Stomach (tissue), 9 donors: ENCODE measurements around the gene FREM2. TPM values are rescaled to one million over a fixed set of nuclear protein-coding genes. Genes with fewer than 3 reads are reported as not detected.
A peak's percentile ranks its signal among the peaks of the same experiment; 100 is the strongest.

Experiments
- DNase-seq, 2 donors: peaks; one replicate each; pipeline versions ENCODE4 v3.0.0 to v3.0.0-alpha.2; 2013 to 2019
- H3K27ac ChIP-seq, 5 donors: fragments of 200-600 bp in 4 of 5; sonication (generic) in 4 of 5; one replicate each; pipeline ENCODE4 v1.5.1; 2013 to 2019; ENCODE audit warnings: mild to moderate bottlenecking in 1 of 5, moderate library complexity in 1 of 5
- H3K27me3 ChIP-seq, 3 donors: fragments of 200-600 bp; sonication (generic); one replicate each; pipeline ENCODE4 v1.5.1; 2017 to 2019; ENCODE audit warnings: mixed run types in 1 of 3
- H3K36me3 ChIP-seq, 4 donors: fragments of 200-600 bp; sonication (generic); 1 replicate in 3 of 4; 2 replicates in 1 of 4; pipeline ENCODE4 v1.5.1; 2016 to 2019
- H3K4me1 ChIP-seq, 4 donors: fragments of 200-600 bp; sonication (generic); one replicate each; pipeline ENCODE4 v1.5.1; 2016 to 2019
- H3K4me3 ChIP-seq, 4 donors: fragments of 200-600 bp; sonication (generic) in 3 of 4; one replicate each; pipeline ENCODE4 v1.5.1; 2016 to 2019; ENCODE audit warnings: mild to moderate bottlenecking in 1 of 4
- H3K9me3 ChIP-seq, 4 donors: fragments of 200-600 bp; sonication (generic); one replicate each; pipeline ENCODE4 v1.5.1; 2016 to 2019
- CTCF ChIP-seq, 7 experiments: fragments of 450-650 bp in 4 of 7; fragments of 200-600 bp in 3 of 7; sonication (generic) in 3 of 7; IDR thresholded peaks; one replicate each; pipeline ENCODE4 v1.5.1; 2016 to 2019; ENCODE audit warnings: antibody characterized with exemption in 7 of 7, control low read depth in 2 of 7, mild to moderate bottlenecking in 1 of 7
- EP300 ChIP-seq: sonication (generic); formaldehyde crosslinking; IDR thresholded peaks from one replicate; pipeline ENCODE4 v1.6.1; 2017; ENCODE audit warnings: antibody characterized with exemption
- POLR2A ChIP-seq, 4 donors: fragments of 450-650 bp; IDR thresholded peaks; one replicate each; pipeline ENCODE4 v1.6.1; 2016; ENCODE audit warnings: antibody characterized with exemption in 4 of 4, control low read depth in 2 of 4, mild to moderate bottlenecking in 1 of 4, moderate library complexity in 1 of 4
- POLR2AphosphoS5 ChIP-seq, 3 donors: sonication (generic); formaldehyde crosslinking; IDR thresholded peaks; one replicate each; pipeline ENCODE4 v1.6.1; 2016; ENCODE audit warnings: antibody characterized with exemption in 3 of 3
- WGBS, 5 donors: extraction: QIAGEN DNeasy Blood & Tissue Kit in 3 of 5; methylation state at CpG; one replicate each; pipeline versions ENCODE4 v1.1.5 to v1.1.7; 2013 to 2018; 5-methylcytosine and 5-hydroxymethylcytosine counted together
- intact Hi-C: fragments of 100-400 bp; cut with DNase I; formaldehyde crosslinking; loops from one replicate; pipeline ENCODE4 v1.15.1; 2023; ENCODE audit warnings: low total_unique reads
- polyA plus RNA-seq, 3 donors: library from polyadenylated mRNA; stranded (reverse); fragments of 200-250 nt; gene quantifications; one replicate each; pipeline ENCODE4 v1.2.3, GENCODE V29; 2013
- total RNA-seq, 5 donors: library from RNA; depleted of rRNA; stranded (reverse); fragments of >200 nt; gene quantifications; one replicate each; pipeline versions ENCODE4 v1.1.0 to v1.2.3, GENCODE V29; 2014 to 2016
- donor health status: healthy with polysubstance abuse.
- donor health status: Bipolar disorder and iron deficiency.
- donor health status: healthy.

Gene FREM2
- total and polyA plus RNA-seq, 8 donors: 0.37 to 18.0 (median 1.3) TPM

- TF ChIP-seq EP300: no peak
- no peak for TF ChIP-seq POLR2A (IDR thresholded peaks at IDR 0.05)
- no peaks in the 10 kb centered on the region for H3K9me3 ChIP-seq
- intact Hi-C loops: no loop called here
- peak in 1 of 2 donors; percentile 28 for DNase-seq
- no peak overlapping the region for H3K27ac ChIP-seq
- no peaks in the 10 kb centered on the region for H3K4me1 ChIP-seq
- H3K4me3 ChIP-seq: no peak overlapping the region
- H3K27me3 ChIP-seq: no peaks in the 10 kb centered on the region
- 32 to 53% (median 43%) methylated on average over 11 of the region's 11 CpGs for WGBS, 5 donors
- no peaks in the 10 kb centered on the region for H3K36me3 ChIP-seq
These were observed 139.4 kb downstream of the FREM2 start for GRCh38 chr13:38826182-38826813.

DNA sequence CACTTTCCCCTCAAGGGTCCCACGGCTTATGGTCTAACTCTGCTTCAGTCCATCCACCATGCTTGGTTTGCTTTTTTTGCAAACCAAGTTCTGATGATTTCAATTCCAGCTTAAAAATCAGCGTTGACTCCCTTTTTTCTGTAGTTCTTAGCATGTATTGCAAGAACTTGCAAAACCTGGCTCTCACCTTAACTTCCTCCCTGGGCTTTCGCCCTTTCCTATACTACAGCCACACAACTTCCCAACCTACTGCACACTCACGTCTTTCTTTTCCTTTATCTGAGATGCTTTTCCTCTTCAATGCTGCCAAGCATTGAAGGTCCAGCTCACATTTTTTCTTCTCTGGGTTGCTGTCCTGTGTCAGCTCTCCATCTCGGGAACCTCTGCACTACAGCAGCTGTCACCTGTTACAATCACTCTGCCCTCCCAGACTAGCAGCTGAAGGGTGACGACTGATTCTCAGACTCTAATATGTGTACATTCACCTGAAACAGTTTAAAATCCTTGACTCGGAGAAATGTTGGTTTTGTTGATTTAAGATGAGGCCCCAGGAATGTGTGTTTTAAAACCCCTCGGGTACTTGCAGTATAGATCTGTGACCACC, 143.7 kb downstream of the FREM2 start:
- Histone ChIP-seq H3K27ac (no peak overlapping the region), H3K36me3 (no peaks in the 10 kb centered on the region), H3K4me3 (no peak overlapping the region), H3K27me3 (no peaks in the 10 kb centered on the region), H3K9me3 (no peaks in the 10 kb centered on the region), H3K4me1 (no peaks in the 10 kb centered on the region)
- 61 to 71% (median 69%) methylated on average over 8 of the region's 8 CpGs for WGBS, 5 donors
- intact Hi-C loops: no loop called here
- TF ChIP-seq CTCF (IDR thresholded peaks at IDR 0.05) (no peak), POLR2AphosphoS5 (IDR thresholded peaks at IDR 0.05) (no peak), EP300 (no peak), POLR2A (IDR thresholded peaks at IDR 0.05) (no peak)
- peak in 1 of 2 donors; percentile 45 for DNase-seq

DNA sequence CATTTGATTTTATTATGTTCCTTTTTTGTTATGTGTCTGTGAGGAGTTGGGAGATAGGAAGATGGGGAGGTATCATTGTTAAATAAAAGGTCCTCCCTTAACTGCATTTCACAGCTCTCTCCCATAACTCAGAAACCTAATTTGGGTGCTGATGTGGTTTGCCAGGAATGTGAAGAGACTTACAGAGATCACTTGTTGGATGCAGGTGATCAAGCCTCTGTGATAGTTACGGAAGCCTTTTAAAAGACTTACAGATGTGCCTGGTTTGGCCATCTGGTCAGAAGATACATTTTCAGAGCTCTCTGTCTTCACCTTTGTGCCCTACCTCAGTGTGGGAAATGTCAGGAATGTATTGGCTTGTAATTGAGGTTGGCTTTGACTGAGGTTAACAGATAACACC, 157.7 kb downstream of the FREM2 start:
- no peaks in the 10 kb centered on the region for H3K4me1 ChIP-seq
- no peaks in the 10 kb centered on the region for H3K36me3 ChIP-seq
- TF ChIP-seq POLR2AphosphoS5 (IDR thresholded peaks at IDR 0.05): no peak
- no peak for TF ChIP-seq POLR2A (IDR thresholded peaks at IDR 0.05)
- no peak for TF ChIP-seq CTCF (IDR thresholded peaks at IDR 0.05)
- no peak for TF ChIP-seq EP300
- H3K4me3 ChIP-seq: no peak overlapping the region
- no peaks in the 10 kb centered on the region for H3K27me3 ChIP-seq
- WGBS, 5 donors: 52 to 100% (median 90%) methylated on average over 1 of the region's 1 CpG
- H3K27ac ChIP-seq: no peak overlapping the region
- intact Hi-C loops: no loop called here
- H3K9me3 ChIP-seq: no peaks in the 10 kb centered on the region
- no peak for DNase-seq

DNA sequence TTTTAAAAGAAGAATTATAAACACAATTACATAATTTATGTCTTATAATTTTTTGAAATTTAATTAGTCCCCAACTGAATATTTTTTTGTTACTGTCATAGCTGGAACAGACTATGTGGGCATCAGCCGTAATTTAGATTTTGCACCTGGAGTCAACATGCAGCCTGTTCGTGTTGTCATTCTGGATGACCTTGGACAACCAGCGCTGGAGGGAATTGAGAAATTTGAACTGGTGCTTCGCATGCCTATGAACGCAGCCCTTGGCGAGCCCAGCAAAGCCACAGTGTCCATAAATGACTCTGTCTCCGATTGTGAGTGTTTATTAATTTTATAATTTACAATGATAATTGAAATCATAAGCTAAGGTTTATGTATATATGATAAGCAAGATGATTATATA, 161.5 kb downstream of the FREM2 start:
- no peaks in the 10 kb centered on the region for H3K4me1 ChIP-seq
- H3K27me3 ChIP-seq: no peaks in the 10 kb centered on the region
- no peak for TF ChIP-seq POLR2AphosphoS5 (IDR thresholded peaks at IDR 0.05)
- no peak for TF ChIP-seq EP300
- TF ChIP-seq POLR2A (IDR thresholded peaks at IDR 0.05): no peak
- no peak for TF ChIP-seq CTCF (IDR thresholded peaks at IDR 0.05)
- H3K27ac ChIP-seq: no peak overlapping the region
- no peak overlapping the region for H3K4me3 ChIP-seq
- WGBS, 5 donors: 85 to 94% (median 91%) methylated on average over 7 of the region's 7 CpGs
- intact Hi-C loops: no loop called here
- H3K9me3 ChIP-seq: no peaks in the 10 kb centered on the region
- peaks cover 0 to 4% (median 1%) of the 10 kb centered on the region in 4 donors for H3K36me3 ChIP-seq
- DNase-seq: no peak

GRCh38 chr13:38849315-38849714, 162.4 kb downstream of the FREM2 start:
- H3K9me3 ChIP-seq: no peaks in the 10 kb centered on the region
- intact Hi-C loops: no loop called here
- H3K27ac ChIP-seq: no peak overlapping the region
- no peak overlapping the region for H3K4me3 ChIP-seq
- TF ChIP-seq POLR2A (IDR thresholded peaks at IDR 0.05): no peak
- TF ChIP-seq POLR2AphosphoS5 (IDR thresholded peaks at IDR 0.05): no peak
- no peak for TF ChIP-seq EP300
- no peak for TF ChIP-seq CTCF (IDR thresholded peaks at IDR 0.05)
- no peaks in the 10 kb centered on the region for H3K4me1 ChIP-seq
- WGBS, 5 donors: 73 to 88% (median 86%) methylated on average over 4 of the region's 4 CpGs
- DNase-seq: no peak
- no peaks in the 10 kb centered on the region for H3K27me3 ChIP-seq
- H3K36me3 ChIP-seq: peaks cover 0 to 4% (median 1%) of the 10 kb centered on the region in 4 donors
